ENCODE data around the gene GRID1.
A peak's percentile ranks its signal among the peaks of the same experiment; 100 is the strongest.

The GRID1 gene

GRCh38 chr10:86411281-86411841 is 44.8 kb upstream of the GRID1 start:
- Histone ChIP-seq H3K4me3 (ENCODE audit: low read depth, low read length) (no peak overlapping the region), H3K4me1 (ENCODE audit: control insufficient read depth, insufficient read depth, low read length) (no peaks in the 10 kb centered on the region), H3K36me3 (ENCODE audit: control insufficient read depth in 2 of 2, insufficient read depth in 1 of 2, low read length in 2 of 2) (no peaks in the 10 kb centered on the region), H3K27ac (ENCODE audit: extremely low read depth, low read depth, low read length) (no peak overlapping the region), H3K9me3 (ENCODE audit: control insufficient read depth, insufficient read depth, low read depth, low read length) (no peaks in the 10 kb centered on the region)
- TF ChIP-seq ZNF830 (tag by site-specific recombination; IDR thresholded peaks at IDR 0.05; ENCODE audit: low read depth) (no peak), ZNF404 (tag by site-specific recombination; IDR thresholded peaks at IDR 0.05) (no peak), ZNF16 (tag by site-specific recombination; IDR thresholded peaks at IDR 0.05; ENCODE audit: low read depth) (no peak)
- ChIA-PET CTCF (interaction anchor here (0.6 to 1.1 kb wide), 3 partner anchors 11 to 565 kb away, joined by 3 to 4 read pairs (median 4); no protein-coding TSS in a partner anchor), POLR2A (interaction anchor here (1.0 kb wide), 1 partner anchor 11 kb away, joined by 3 read pairs; no protein-coding TSS in a partner anchor)

GRCh38 chr10:86410542-86411124 is 44.0 kb upstream of the GRID1 start:
- Histone ChIP-seq H3K27ac (ENCODE audit: extremely low read depth, low read depth, low read length) (no peak overlapping the region), H3K9me3 (ENCODE audit: control insufficient read depth, insufficient read depth, low read depth, low read length) (no peaks in the 10 kb centered on the region), H3K36me3 (ENCODE audit: control insufficient read depth in 2 of 2, insufficient read depth in 1 of 2, low read length in 2 of 2) (no peaks in the 10 kb centered on the region), H3K4me3 (ENCODE audit: low read depth, low read length) (no peak overlapping the region), H3K4me1 (ENCODE audit: control insufficient read depth, insufficient read depth, low read length) (no peaks in the 10 kb centered on the region)
- TF ChIP-seq ZNF548 (tag by site-specific recombination; IDR thresholded peaks at IDR 0.05) (no peak), ZBTB20 (tag by site-specific recombination; IDR thresholded peaks at IDR 0.05) (no peak), RBAK (tag by site-specific recombination; IDR thresholded peaks at IDR 0.05) (peak; percentile 96), ZSCAN4 (tag by site-specific recombination; IDR thresholded peaks at IDR 0.05) (no peak), SP3 (tag by site-specific recombination; IDR thresholded peaks at IDR 0.05) (no peak), ZFP41 (tag by site-specific recombination; IDR thresholded peaks at IDR 0.05; ENCODE audit: borderline replicate concordance) (no peak), EGR2 (tag by site-specific recombination; IDR thresholded peaks at IDR 0.05; ENCODE audit: low read depth) (no peak)
- ChIA-PET CTCF (interaction anchor here (0.6 to 1.1 kb wide), 2 partner anchors 11 to 566 kb away, joined by 3 to 4 read pairs; no protein-coding TSS in a partner anchor), POLR2A (interaction anchor here (0.7 to 1.0 kb wide), 2 partner anchors 11 to 440 kb away, joined by 3 read pairs; no protein-coding TSS in a partner anchor)

- Histone ChIP-seq H3K27ac (ENCODE audit: extremely low read depth, low read depth, low read length) (no peak overlapping the region), H3K4me3 (ENCODE audit: low read depth, low read length) (no peak overlapping the region), H3K4me1 (ENCODE audit: control insufficient read depth, insufficient read depth, low read length) (no peaks in the 10 kb centered on the region), H3K36me3 (ENCODE audit: control insufficient read depth in 2 of 2, insufficient read depth in 1 of 2, low read length in 2 of 2) (no peaks in the 10 kb centered on the region), H3K9me3 (ENCODE audit: control insufficient read depth, insufficient read depth, low read depth, low read length) (no peaks in the 10 kb centered on the region)
- TF ChIP-seq ZNF133 (tag by site-specific recombination; IDR thresholded peaks at IDR 0.05) = no peak
- no peak for TF ChIP-seq ZFP41 (tag by site-specific recombination; IDR thresholded peaks at IDR 0.05; ENCODE audit: borderline replicate concordance)
- no peak for TF ChIP-seq ZNF354C (tag by site-specific recombination; IDR thresholded peaks at IDR 0.05; ENCODE audit: borderline replicate concordance, low read depth)
- TF ChIP-seq SP7 (tag by site-specific recombination; IDR thresholded peaks at IDR 0.05) = no peak
- TF ChIP-seq ZBTB17 (tag by site-specific recombination; IDR thresholded peaks at IDR 0.05) = no peak
- no peak for TF ChIP-seq MYNN (tag by site-specific recombination; IDR thresholded peaks at IDR 0.05; ENCODE audit: borderline replicate concordance)
- TF ChIP-seq ZNF341 (tag by site-specific recombination; IDR thresholded peaks at IDR 0.05; ENCODE audit: low read depth) = no peak
- TF ChIP-seq ZNF362 (tag by site-specific recombination; IDR thresholded peaks at IDR 0.05) = no peak
- TF ChIP-seq ZNF843 (tag by site-specific recombination; IDR thresholded peaks at IDR 0.05) = no peak
- no peak for TF ChIP-seq ZNF544 (tag by site-specific recombination; IDR thresholded peaks at IDR 0.05)
- TF ChIP-seq TRIM28 (IDR thresholded peaks at IDR 0.05; ENCODE audit: borderline replicate concordance, low read length) = no peak
- TF ChIP-seq TCF7L2 (IDR thresholded peaks at IDR 0.05; ENCODE audit: borderline replicate concordance, low read depth, low read length) = no peak
- TF ChIP-seq ZNF274 (IDR thresholded peaks at IDR 0.05; ENCODE audit: low read length) = no peak
- no peak for TF ChIP-seq ZNF274 (tag by site-specific recombination; IDR thresholded peaks at IDR 0.05; ENCODE audit: borderline replicate concordance)
- no peak for TF ChIP-seq ZNF555 (tag by site-specific recombination; conservative IDR thresholded peaks at IDR 0.05)
- no peak for TF ChIP-seq PRDM10 (tag by site-specific recombination; IDR thresholded peaks at IDR 0.05)
- ChIA-PET POLR2A (no interaction called here), CTCF (interaction anchor here (0.6 kb wide), 1 partner anchor 9 kb away, joined by 4 read pairs; no protein-coding TSS in a partner anchor)
Measured at GRCh38 chr10:86409183-86409582, 42.6 kb upstream of the GRID1 start.
